Measurements from ENCODE around the gene CAPN11.
A peak's percentile ranks its signal among the peaks of the same experiment; 100 is the strongest.

CAPN11 gene

GRCh38 chr6:44232676-44233566, 74.3 kb downstream of the CAPN11 start:
- no peaks in the 10 kb centered on the region for H3K9me3 ChIP-seq (ENCODE audit: control insufficient read depth, insufficient read depth, low read depth, low read length)
- H3K27ac ChIP-seq (ENCODE audit: extremely low read depth, low read depth, low read length) = no peak overlapping the region
- H3K4me3 ChIP-seq (ENCODE audit: low read depth, low read length) = no peak overlapping the region
- H3K4me1 ChIP-seq (ENCODE audit: control insufficient read depth, insufficient read depth, low read length) = peaks cover 4% of the 10 kb centered on the region; the same call in 1 of the 2 replicates
- TF ChIP-seq ZNF449 (tag by site-specific recombination; IDR thresholded peaks at IDR 0.05) (peak; percentile 71; the same call in 1 of the 2 replicates), ZNF639 (tag by site-specific recombination; IDR thresholded peaks at IDR 0.05) (no peak)
- peaks cover 5 to 74% of the 10 kb centered on the region in 2 experiments; a peak in 2 of 3 replicates for H3K36me3 ChIP-seq (ENCODE audit: control insufficient read depth in 2 of 2, insufficient read depth in 1 of 2, low read length in 2 of 2)
- ChIA-PET CTCF (interaction anchor here (0.7 to 7.8 kb wide), 9 partner anchors 10 to 106 kb away, joined by 3 to 148 read pairs (median 6); partner anchors contain the start of genes HSP90AB1 and SLC29A1), POLR2A (interaction anchor here (0.9 to 4.0 kb wide), 2 partner anchors 9 to 14 kb away, joined by 3 to 21 read pairs; partner anchors contain the start of genes HSP90AB1 and SLC29A1)

- ChIA-PET CTCF (interaction anchor here (0.6 to 7.8 kb wide), 20 partner anchors 10 to 258 kb away, joined by 3 to 148 read pairs (median 6); partner anchors contain the start of genes HSP90AB1 and SLC29A1), POLR2A (interaction anchor here (0.5 to 4.0 kb wide), 6 partner anchors 9 to 259 kb away, joined by 3 to 21 read pairs (median 4); partner anchors contain the start of genes HSP90AB1, SLC29A1 and SLC35B2)
- H3K4me1 ChIP-seq (ENCODE audit: control insufficient read depth, insufficient read depth, low read length) = peaks cover 4% of the 10 kb centered on the region; the same call in 1 of the 2 replicates
- H3K36me3 ChIP-seq (ENCODE audit: control insufficient read depth in 2 of 2, insufficient read depth in 1 of 2, low read length in 2 of 2) = peaks cover 5 to 71% of the 10 kb centered on the region in 2 experiments; a peak in 2 of 3 replicates
- no peak overlapping the region for H3K4me3 ChIP-seq (ENCODE audit: low read depth, low read length)
- no peak overlapping the region for H3K27ac ChIP-seq (ENCODE audit: extremely low read depth, low read depth, low read length)
- no peak for TF ChIP-seq ZBTB26 (tag by site-specific recombination; optimal IDR thresholded peaks at IDR 0.05)
- no peak for TF ChIP-seq ZNF311 (tag by site-specific recombination; IDR thresholded peaks at IDR 0.05; ENCODE audit: borderline replicate concordance)
- no peak for TF ChIP-seq ZSCAN16 (tag by site-specific recombination; IDR thresholded peaks at IDR 0.05)
- TF ChIP-seq ZNF561 (tag by site-specific recombination; IDR thresholded peaks at IDR 0.05; ENCODE audit: borderline replicate concordance) = no peak
- no peak for TF ChIP-seq ZNF670 (tag by site-specific recombination; IDR thresholded peaks at IDR 0.05; ENCODE audit: low read depth)
- TF ChIP-seq ZBTB20 (tag by site-specific recombination; IDR thresholded peaks at IDR 0.05) = no peak
- no peak for TF ChIP-seq TCF7L2 (IDR thresholded peaks at IDR 0.05; ENCODE audit: borderline replicate concordance, low read depth, low read length)
- TF ChIP-seq ZNF426 (tag by site-specific recombination; IDR thresholded peaks at IDR 0.05) = no peak
- H3K9me3 ChIP-seq (ENCODE audit: control insufficient read depth, insufficient read depth, low read depth, low read length) = no peaks in the 10 kb centered on the region
Observed at GRCh38 chr6:44233567-44234100, 75.0 kb downstream of the CAPN11 start.

All from HEK293 (cell line).